Placental pericyte (primary cell): Measurements from ENCODE around the gene POLR1D. TPM values are rescaled to one million over a fixed set of nuclear protein-coding genes. Genes with fewer than 3 reads are reported as not detected.

Experiments
- total RNA-seq: library from RNA; depleted of rRNA; stranded (reverse); fragments of >200 nt; gene quantifications from 2 replicates; pipeline ENCODE4 v1.2.3, GENCODE V29; 2012

The POLR1D gene, protein sequence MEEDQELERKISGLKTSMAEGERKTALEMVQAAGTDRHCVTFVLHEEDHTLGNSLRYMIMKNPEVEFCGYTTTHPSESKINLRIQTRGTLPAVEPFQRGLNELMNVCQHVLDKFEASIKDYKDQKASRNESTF
- total RNA-seq: 54.8 and 87.1 TPM in 2 replicates

DNA sequence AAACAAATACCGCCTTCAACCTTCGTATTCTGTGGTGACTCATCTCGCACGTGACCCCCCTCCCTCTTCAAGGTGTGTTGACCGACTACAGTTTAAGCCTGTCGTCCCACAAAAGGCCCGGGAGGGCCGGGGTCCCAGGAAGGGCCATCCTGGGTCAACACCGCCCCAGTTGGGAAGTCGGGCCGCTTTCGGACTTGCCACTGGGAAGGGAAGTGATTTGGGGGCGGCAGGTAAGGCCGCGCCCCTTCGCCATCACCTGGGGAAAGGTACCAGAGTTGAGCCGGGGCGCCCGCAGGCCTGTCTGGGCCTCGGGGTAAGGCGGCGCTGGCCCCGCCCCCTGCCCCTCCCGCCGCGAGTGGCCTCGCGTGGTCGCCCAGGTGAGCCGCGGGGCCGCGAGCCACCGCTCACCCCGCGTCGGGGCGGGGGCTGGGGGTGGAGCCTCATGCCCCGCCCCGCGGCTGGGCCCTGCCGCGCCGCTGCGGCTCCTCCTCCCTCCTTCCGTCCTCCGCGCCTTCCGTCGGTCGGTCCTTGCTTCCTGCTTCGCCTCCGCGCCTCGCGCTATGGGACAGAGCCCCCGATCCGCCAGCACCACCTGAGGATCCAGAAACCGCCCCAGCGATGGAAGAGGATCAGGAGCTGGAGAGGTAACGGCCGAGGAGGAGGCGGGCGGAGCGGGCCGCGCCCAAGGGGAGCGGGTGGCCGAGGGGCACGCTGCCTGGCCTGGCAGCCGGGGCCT is at the start of gene POLR1D:
Gene POLR1D (plus strand): TSS at position 527 of the 736 bp plus-strand sequence. CDS start 92 bp downstream, at position 619.

DNA sequence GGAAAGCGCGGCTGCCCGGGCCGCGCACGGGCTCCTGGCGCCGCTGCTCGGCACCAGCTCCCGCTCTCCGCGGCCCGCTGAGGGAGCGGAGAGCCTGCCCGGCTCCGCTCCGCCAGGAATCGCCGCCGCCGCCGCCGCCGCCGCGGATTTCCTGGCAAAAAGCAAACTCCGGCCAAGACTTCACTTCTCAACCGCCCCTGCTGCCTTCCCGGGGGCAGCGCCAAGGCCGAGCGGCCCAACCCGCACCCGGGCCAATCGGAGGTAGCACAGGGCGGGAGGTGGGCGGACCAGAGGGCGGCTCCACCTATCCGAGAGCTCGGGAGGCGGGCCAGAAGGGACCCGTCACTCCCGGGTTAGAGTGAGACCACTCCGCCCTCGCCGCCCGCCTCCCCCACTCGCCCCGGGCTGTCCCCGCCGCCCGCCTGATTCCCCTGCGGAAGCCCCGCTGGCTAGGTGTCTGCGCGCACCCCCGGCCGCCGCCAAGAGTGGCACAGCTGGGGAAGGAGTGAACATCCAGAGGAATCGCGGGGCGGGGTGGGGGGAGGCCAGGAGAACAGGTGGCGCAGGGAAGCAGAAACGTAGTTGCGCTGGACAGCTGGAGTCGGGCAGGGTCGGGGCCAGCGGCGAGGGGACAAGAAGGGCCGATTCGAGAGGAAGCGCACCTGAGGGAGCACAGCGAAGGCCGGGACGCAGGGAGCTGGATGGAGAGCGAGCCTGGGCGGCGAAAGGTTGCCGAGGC is 1.1 kb upstream of the POLR1D start, which contains the start of gene LNX2:
Gene LNX2 (minus strand): TSS at position 153 of the 739 bp plus-strand sequence. CDS start 38,826 bp downstream, outside the sequence.

Other genes starting within 250 kb of the POLR1D start
- 60.0 and 82.5 TPM in 2 replicates for gene GTF3A, start 197.3 kb upstream of the POLR1D start, total RNA-seq
- gene MTIF3, start 171.3 kb upstream of the POLR1D start, total RNA-seq: 30.2 and 49.2 TPM in 2 replicates
- gene LNX2, start 1.4 kb upstream of the POLR1D start, total RNA-seq: 8.9 and 10.7 TPM in 2 replicates
- gene GSX1, start 170.6 kb downstream of the POLR1D start, total RNA-seq: not detected in 2 replicates